Cardiac fibroblast (primary cell): ENCODE results near the gene AAMP.
A peak's percentile ranks its signal among the peaks of the same experiment; 100 is the strongest.

Experiments
- DNase-seq, 2 donors: peaks; one replicate each; pipeline versions ENCODE4 v3.0.0 to v3.0.0-alpha.2; 2010; ENCODE audit warnings: low read depth in 2 of 2
- H3K4me3 ChIP-seq, 2 donors: replicated peaks in 1 of 2; 1 replicate in 1 of 2; 2 replicates in 1 of 2; pipeline ENCODE4 v1.5.1; 2011; ENCODE audit warnings: low read depth in 2 of 2, low read length in 2 of 2, mild to moderate bottlenecking in 2 of 2, moderate library complexity in 1 of 2
- CTCF ChIP-seq: IDR thresholded peaks from one replicate; pipeline ENCODE4 v1.5.1; 2011; ENCODE audit warnings: low read depth, mild to moderate bottlenecking, low read length, inconsistent platforms

Gene AAMP

GRCh38 chr2:218238887-218239286 is 31.1 kb downstream of the AAMP start:
- no peak overlapping the region for H3K4me3 ChIP-seq
- DNase-seq = no peak
- TF ChIP-seq CTCF = no peak

GRCh38 chr2:218236829-218237228 is 33.1 kb downstream of the AAMP start:
- TF ChIP-seq CTCF = no peak
- no peak for DNase-seq
- no peak overlapping the region for H3K4me3 ChIP-seq

DNA sequence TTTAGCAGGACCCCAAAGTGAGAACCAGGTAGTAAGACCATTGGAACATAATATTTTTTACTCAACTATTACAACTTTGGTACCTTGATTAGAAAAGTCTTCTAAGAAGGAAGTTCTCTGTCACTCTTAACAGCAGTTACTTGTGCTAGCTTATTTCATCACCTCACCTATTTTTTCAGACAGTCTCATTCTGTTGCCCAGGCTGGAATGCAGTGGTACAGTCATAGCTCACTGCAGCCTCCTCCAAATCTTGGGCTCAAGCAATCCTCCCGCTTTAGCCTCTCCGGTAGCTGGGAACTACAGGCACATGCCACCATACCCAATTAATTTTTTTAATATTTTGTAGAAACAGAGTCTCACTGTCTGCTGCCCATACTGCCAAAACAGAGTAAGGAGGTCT is 34.9 kb downstream of the AAMP start:
- no peak for DNase-seq
- no peak overlapping the region for H3K4me3 ChIP-seq
- no peak for TF ChIP-seq CTCF

DNA sequence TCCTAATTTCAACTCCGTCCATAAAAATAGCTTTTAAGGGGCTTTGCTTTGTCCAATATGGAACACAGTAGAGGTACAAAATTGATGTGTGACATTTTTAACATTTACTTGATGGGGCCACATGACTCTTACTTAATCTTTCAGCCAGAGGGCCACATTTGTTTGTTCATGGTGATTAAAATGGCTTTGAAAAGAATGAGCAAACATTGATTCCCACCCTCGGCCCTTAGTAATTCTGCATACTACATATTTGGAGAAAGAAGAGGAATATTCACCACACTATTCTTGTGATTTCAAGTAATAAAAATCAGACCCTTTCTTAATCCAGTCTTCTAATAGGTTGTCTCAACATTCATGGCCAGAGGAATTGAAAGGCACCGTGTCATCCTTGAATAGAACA is 35.4 kb downstream of the AAMP start:
- DNase-seq = no peak
- no peak overlapping the region for H3K4me3 ChIP-seq

GRCh38 chr2:218233543-218233942 is 36.4 kb downstream of the AAMP start:
- DNase-seq = no peak
- TF ChIP-seq CTCF = no peak
- no peak overlapping the region for H3K4me3 ChIP-seq

More for the DNA sequence above, 35.4 kb downstream of the AAMP start:
- TF ChIP-seq CTCF = no peak

- no peak overlapping the region for H3K4me3 ChIP-seq
- peak; percentile 43 to 65 for DNase-seq
- TF ChIP-seq CTCF = peak; percentile 43
These were observed 39.1 kb downstream of the AAMP start for GRCh38 chr2:218230882-218231281.

DNA sequence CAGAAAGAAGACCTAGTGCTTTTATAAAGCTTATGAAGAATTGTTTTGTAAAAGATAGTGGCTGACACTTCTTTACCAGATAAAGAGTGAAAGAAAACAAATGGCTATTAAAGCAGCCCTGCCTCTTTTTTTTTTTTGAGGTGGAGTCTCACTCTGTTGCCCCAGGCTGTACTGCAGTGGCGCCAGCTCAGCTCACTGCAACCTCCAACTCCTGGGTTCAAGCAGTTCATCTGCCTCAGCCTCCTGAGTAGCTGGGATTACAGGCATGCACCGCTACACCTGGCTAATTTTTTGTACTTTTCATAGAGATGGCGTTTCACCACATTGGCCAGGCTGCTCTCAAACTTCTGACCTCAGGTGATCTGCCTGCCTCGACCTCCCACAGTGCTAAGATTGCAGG is 40.1 kb downstream of the AAMP start:
- TF ChIP-seq CTCF = no peak
- peak; percentile 25 to 46 for DNase-seq
- no peak overlapping the region for H3K4me3 ChIP-seq
